Thymus (tissue), 11 donors: ENCODE data around the gene NET1. TPM values are rescaled to one million over a fixed set of nuclear protein-coding genes. Genes with fewer than 3 reads are reported as not detected.
A peak's percentile ranks its signal among the peaks of the same experiment; 100 is the strongest.

Experiments
- DNase-seq, 9 donors: peaks; one replicate each; pipeline ENCODE4 v3.0.0-alpha.2; 2013; ENCODE audit warnings: low spot score in 9 of 9, low read depth in 6 of 9, missing footprints in 1 of 9
- H3K27ac ChIP-seq, 2 donors: one replicate each; pipeline ENCODE4 v1.5.1; 2013; ENCODE audit warnings: control low read depth in 1 of 2, low read depth in 1 of 2, low read length in 1 of 2, mild to moderate bottlenecking in 1 of 2, moderate library complexity in 1 of 2
- H3K27me3 ChIP-seq, 2 donors: one replicate each; pipeline ENCODE4 v1.5.1; 2013; ENCODE audit warnings: low read length in 1 of 2; ENCODE audit not compliant: control insufficient read depth in 2 of 2, insufficient read depth in 1 of 2
- H3K36me3 ChIP-seq, 2 donors: one replicate each; pipeline ENCODE4 v1.5.1; 2013; ENCODE audit warnings: low read length in 1 of 2, mild to moderate bottlenecking in 1 of 2, moderate library complexity in 1 of 2; ENCODE audit not compliant: control insufficient read depth in 2 of 2, insufficient read depth in 2 of 2
- H3K4me1 ChIP-seq, 2 donors: one replicate each; pipeline ENCODE4 v1.5.1; 2013; ENCODE audit warnings: low read length in 2 of 2; ENCODE audit not compliant: control insufficient read depth in 2 of 2, insufficient read depth in 2 of 2
- H3K4me3 ChIP-seq, 2 donors: one replicate each; pipeline ENCODE4 v1.5.1; 2013; ENCODE audit warnings: low read length in 2 of 2, control low read depth in 1 of 2, mild to moderate bottlenecking in 1 of 2
- H3K9me3 ChIP-seq, 2 donors: one replicate each; pipeline ENCODE4 v1.5.1; 2013; ENCODE audit warnings: low read length in 1 of 2, mild to moderate bottlenecking in 1 of 2; ENCODE audit not compliant: control insufficient read depth in 2 of 2, insufficient read depth in 1 of 2
- WGBS: extraction: QIAGEN DNeasy Blood & Tissue Kit; methylation state at CpG from one replicate; pipeline ENCODE4 v1.1.7; 2013; 5-methylcytosine and 5-hydroxymethylcytosine counted together
- polyA plus RNA-seq: library from polyadenylated mRNA; stranded (reverse); fragments of 200-250 nt; gene quantifications from one replicate; pipeline ENCODE4 v1.2.3, GENCODE V29; 2013
- total RNA-seq: library from RNA; stranded (reverse); fragments of 120-200 nt; gene quantifications from one replicate; pipeline ENCODE4 v1.2.4, GENCODE V29; 2013
- donor health status: healthy.

The NET1 gene
- total and polyA plus RNA-seq, 2 donors, result 58.2 to 63.6 TPM

- Histone ChIP-seq H3K27ac (no peak overlapping the region), H3K27me3 (no peaks in the 10 kb centered on the region), H3K9me3 (peaks cover 0 to 16% of the 10 kb centered on the region in 2 donors), H3K4me3 (no peak overlapping the region), H3K4me1 (peaks cover 0 to 29% of the 10 kb centered on the region in 2 donors), H3K36me3 (peaks cover 4 to 10% of the 10 kb centered on the region in 2 donors)
- DNase-seq, result no peak
- 75% methylated on average over 5 of the region's 5 CpGs for WGBS
Measured at GRCh38 chr10:5464546-5464945, 52.2 kb downstream of the NET1 start.

GRCh38 chr10:5465976-5466450 lies 53.7 kb downstream of the NET1 start:
- Histone ChIP-seq H3K27me3 (no peaks in the 10 kb centered on the region), H3K27ac (peak overlapping the region; percentile 75 to 78), H3K36me3 (no peaks in the 10 kb centered on the region), H3K4me1 (peaks cover 0 to 24% of the 10 kb centered on the region in 2 donors), H3K9me3 (peaks cover 0 to 16% of the 10 kb centered on the region in 2 donors), H3K4me3 (no peak overlapping the region)
- no peak for DNase-seq
- 90% methylated on average over 12 of the region's 12 CpGs for WGBS

GRCh38 chr10:5466451-5467206 lies 54.3 kb downstream of the NET1 start:
- Histone ChIP-seq H3K4me3 (no peak overlapping the region), H3K4me1 (peaks cover 0 to 24% of the 10 kb centered on the region in 2 donors), H3K9me3 (peaks cover 0 to 16% of the 10 kb centered on the region in 2 donors), H3K27me3 (no peaks in the 10 kb centered on the region), H3K36me3 (no peaks in the 10 kb centered on the region), H3K27ac (peak overlapping the region; percentile 75 to 78)
- peak in 4 of 9 donors; percentile 29 to 70 (median 38) for DNase-seq
- 62% methylated on average over 18 of the region's 18 CpGs for WGBS

- 83% methylated on average over 8 of the region's 8 CpGs for WGBS
- no peaks in the 10 kb centered on the region for H3K27me3 ChIP-seq
- no peak for DNase-seq
- peaks cover 0 to 24% of the 10 kb centered on the region in 2 donors for H3K4me1 ChIP-seq
- H3K27ac ChIP-seq, result peak overlapping the region in 1 of 2 donors; percentile 78
- no peaks in the 10 kb centered on the region for H3K36me3 ChIP-seq
- H3K4me3 ChIP-seq, result no peak overlapping the region
- peaks cover 0 to 16% of the 10 kb centered on the region in 2 donors for H3K9me3 ChIP-seq
Measured at GRCh38 chr10:5467207-5467535, 54.8 kb downstream of the NET1 start.

GRCh38 chr10:5467634-5468255 lies 55.4 kb downstream of the NET1 start:
- Histone ChIP-seq H3K27ac (peak overlapping the region; percentile 37 to 78), H3K4me1 (peaks cover 0 to 24% of the 10 kb centered on the region in 2 donors), H3K4me3 (no peak overlapping the region), H3K27me3 (no peaks in the 10 kb centered on the region), H3K9me3 (peaks cover 0 to 16% of the 10 kb centered on the region in 2 donors), H3K36me3 (no peaks in the 10 kb centered on the region)
- DNase-seq, result no peak
- WGBS, result 97% methylated on average over 6 of the region's 6 CpGs

GRCh38 chr10:5468262-5469106 lies 56.1 kb downstream of the NET1 start:
- Histone ChIP-seq H3K4me3 (no peak overlapping the region), H3K4me1 (peaks cover 0 to 24% of the 10 kb centered on the region in 2 donors), H3K36me3 (no peaks in the 10 kb centered on the region), H3K27me3 (no peaks in the 10 kb centered on the region), H3K9me3 (peaks cover 0 to 16% of the 10 kb centered on the region in 2 donors), H3K27ac (peak overlapping the region; percentile 37 to 57)
- no peak for DNase-seq
- 97% methylated on average over 8 of the region's 8 CpGs for WGBS

GRCh38 chr10:5469353-5470061 lies 57.1 kb downstream of the NET1 start:
- H3K27me3 ChIP-seq, result no peaks in the 10 kb centered on the region
- H3K9me3 ChIP-seq, result peaks cover 0 to 16% of the 10 kb centered on the region in 2 donors
- no peak for DNase-seq
- 92% methylated on average over 15 of the region's 15 CpGs for WGBS
- H3K27ac ChIP-seq, result no peak overlapping the region
- no peak overlapping the region for H3K4me3 ChIP-seq
- no peaks in the 10 kb centered on the region for H3K36me3 ChIP-seq
- H3K4me1 ChIP-seq, result peaks cover 0 to 24% of the 10 kb centered on the region in 2 donors

GRCh38 chr10:5470062-5470751 lies 57.9 kb downstream of the NET1 start:
- 98% methylated on average over 15 of the region's 15 CpGs for WGBS

More at GRCh38 chr10:5470062-5470751, 57.9 kb downstream of the NET1 start:
- Histone ChIP-seq H3K27ac (no peak overlapping the region), H3K4me3 (no peak overlapping the region), H3K36me3 (no peaks in the 10 kb centered on the region), H3K27me3 (no peaks in the 10 kb centered on the region), H3K9me3 (peaks cover 0 to 16% of the 10 kb centered on the region in 2 donors), H3K4me1 (peaks cover 0 to 24% of the 10 kb centered on the region in 2 donors)
- no peak for DNase-seq
